AG10803 (cell line): ENCODE data around the gene SLC13A3.
"Not testable (repeated sequence)": the region's sequence is repeated elsewhere in the genome, so short reads cannot be mapped to it uniquely, and the experiment has no call there.

Source experiments
- DNase-seq: peaks from one replicate; pipeline ENCODE4 v3.0.0; 2010; ENCODE audit warnings: low read depth
- H3K4me3 ChIP-seq: 2 replicates; pipeline ENCODE4 v1.5.1; 2011; ENCODE audit warnings: mild to moderate bottlenecking, low read length, control low read depth
- TF ChIP-seq, protein P1 (sequence below): conservative IDR thresholded peaks from 2 replicates; pipeline ENCODE4 v1.5.1; 2011; ENCODE audit warnings: mild to moderate bottlenecking, low read length, control low read depth, inconsistent platforms

The SLC13A3 gene

DNA sequence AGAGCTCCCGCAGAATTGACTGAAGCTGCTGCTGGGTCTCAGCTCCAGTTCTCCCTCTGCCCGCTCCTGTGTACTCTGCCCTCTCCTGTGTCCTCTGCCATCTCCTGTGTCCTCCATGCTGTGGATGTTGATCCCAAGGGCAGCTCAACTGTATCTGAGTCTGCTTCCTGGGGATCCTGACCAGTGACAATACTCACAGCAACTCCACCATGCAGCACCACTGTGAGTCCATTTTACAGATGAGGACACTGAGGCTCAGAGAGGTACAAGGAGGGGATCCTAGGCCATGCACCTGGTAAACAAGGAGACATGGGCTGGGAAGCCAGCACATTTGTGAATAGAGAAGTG lies 29.4 kb upstream of the SLC13A3 start:
- TF ChIP-seq, protein P1, sequence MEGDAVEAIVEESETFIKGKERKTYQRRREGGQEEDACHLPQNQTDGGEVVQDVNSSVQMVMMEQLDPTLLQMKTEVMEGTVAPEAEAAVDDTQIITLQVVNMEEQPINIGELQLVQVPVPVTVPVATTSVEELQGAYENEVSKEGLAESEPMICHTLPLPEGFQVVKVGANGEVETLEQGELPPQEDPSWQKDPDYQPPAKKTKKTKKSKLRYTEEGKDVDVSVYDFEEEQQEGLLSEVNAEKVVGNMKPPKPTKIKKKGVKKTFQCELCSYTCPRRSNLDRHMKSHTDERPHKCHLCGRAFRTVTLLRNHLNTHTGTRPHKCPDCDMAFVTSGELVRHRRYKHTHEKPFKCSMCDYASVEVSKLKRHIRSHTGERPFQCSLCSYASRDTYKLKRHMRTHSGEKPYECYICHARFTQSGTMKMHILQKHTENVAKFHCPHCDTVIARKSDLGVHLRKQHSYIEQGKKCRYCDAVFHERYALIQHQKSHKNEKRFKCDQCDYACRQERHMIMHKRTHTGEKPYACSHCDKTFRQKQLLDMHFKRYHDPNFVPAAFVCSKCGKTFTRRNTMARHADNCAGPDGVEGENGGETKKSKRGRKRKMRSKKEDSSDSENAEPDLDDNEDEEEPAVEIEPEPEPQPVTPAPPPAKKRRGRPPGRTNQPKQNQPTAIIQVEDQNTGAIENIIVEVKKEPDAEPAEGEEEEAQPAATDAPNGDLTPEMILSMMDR, result no peak
- no peak for DNase-seq
- no peak overlapping the region for H3K4me3 ChIP-seq

DNA sequence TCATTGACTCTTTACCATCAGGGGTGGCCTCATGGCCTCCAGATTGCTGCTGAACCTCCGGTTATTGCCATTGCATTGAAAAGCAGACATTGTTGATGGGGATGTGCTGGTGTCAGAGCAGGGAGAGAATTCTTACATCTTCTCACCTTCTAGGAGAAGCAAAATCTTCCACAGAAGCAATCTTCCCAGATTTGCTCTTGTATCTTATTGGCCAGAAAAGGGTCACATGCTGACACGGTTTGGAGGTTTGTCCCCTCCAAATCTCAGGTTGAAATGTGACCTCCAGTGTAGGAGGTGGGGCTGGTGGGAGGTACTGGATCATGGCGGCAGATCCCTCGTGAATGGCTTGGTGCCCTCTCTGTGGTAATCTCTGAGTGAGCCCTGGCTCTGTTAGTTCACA lies 27.3 kb upstream of the SLC13A3 start:
- TF ChIP-seq, protein P1, result no peak
- no peak for DNase-seq

GRCh38 chr20:46677608-46678007 lies 26.3 kb upstream of the SLC13A3 start:
- TF ChIP-seq, protein P1, result no peak
- no peak overlapping the region for H3K4me3 ChIP-seq
- no peak for DNase-seq

More for the DNA sequence above, 27.3 kb upstream of the SLC13A3 start:
- H3K4me3 ChIP-seq, result no peak overlapping the region

DNA sequence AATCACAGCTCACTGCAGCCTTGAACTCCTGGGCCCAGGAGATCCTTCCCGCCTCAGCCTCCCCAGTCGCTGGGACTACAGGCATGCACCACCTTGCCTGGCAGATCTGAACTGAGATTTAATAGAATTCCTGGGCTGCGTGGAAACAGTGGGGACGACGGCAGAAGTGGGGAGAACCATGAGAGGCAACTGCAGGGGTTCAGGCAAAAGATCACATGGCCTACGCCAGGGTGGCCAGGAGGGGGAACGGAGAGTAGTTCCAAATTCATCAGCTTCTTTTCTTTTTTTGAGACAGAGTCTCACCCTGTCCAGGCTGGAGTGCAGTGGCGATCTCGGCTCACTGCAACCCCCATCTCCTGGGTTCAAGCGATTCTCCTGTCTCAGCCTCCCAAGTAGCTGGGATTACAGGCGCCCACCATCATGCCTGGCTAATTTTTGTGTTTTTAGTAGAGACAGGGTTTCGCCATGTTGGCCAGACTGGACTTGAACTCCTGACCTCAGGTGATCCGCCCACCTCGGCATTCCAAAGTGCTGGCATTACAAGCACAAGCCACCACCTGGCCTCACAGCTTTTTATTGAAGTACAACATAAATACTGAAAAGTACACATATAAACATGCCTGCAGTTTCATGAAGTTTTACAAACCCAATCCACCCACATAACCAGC lies 25.5 kb upstream of the SLC13A3 start:
- H3K4me3 ChIP-seq, DNase-seq: not testable (repeated sequence)

GRCh38 chr20:46674253-46675083 lies 23.2 kb upstream of the SLC13A3 start:
- DNase-seq, result no peak
- TF ChIP-seq, protein P1, result no peak
- no peak overlapping the region for H3K4me3 ChIP-seq

- no peak for DNase-seq
- no peak overlapping the region for H3K4me3 ChIP-seq
- TF ChIP-seq, protein P1, result no peak
These were observed 22.4 kb upstream of the SLC13A3 start for GRCh38 chr20:46673394-46674252.

GRCh38 chr20:46672543-46673148 lies 21.4 kb upstream of the SLC13A3 start:
- no peak overlapping the region for H3K4me3 ChIP-seq
- no peak for DNase-seq
- TF ChIP-seq, protein P1, result no peak
